Activated naive CD8-positive, alpha-beta T cell treated with anti-CD3 and anti-CD28 coated beads, Interleukin-2, amount 50 U/mL, for 24 hours (primary cell): Measurements from ENCODE around the gene MDM1.

Experiments
- ATAC-seq: fragments of 150-1000 bp; cut with Tn5 transposase; one replicate; pipeline ENCODE4 v1.10.0; 2021
- DNase-seq: peaks from one replicate; pipeline ENCODE4 v3.0.0; 2021
- H3K27ac Mint-ChIP-seq: one replicate; pipeline ENCODE4 v1.8.0; 2021; ENCODE audit warnings: mild to moderate bottlenecking, mixed read lengths
- H3K27me3 Mint-ChIP-seq: one replicate; pipeline ENCODE4 v1.8.0; 2021; ENCODE audit warnings: mixed read lengths
- H3K36me3 Mint-ChIP-seq: one replicate; pipeline ENCODE4 v1.8.0; 2021; ENCODE audit warnings: low read depth, mixed read lengths
- H3K4me1 Mint-ChIP-seq: one replicate; pipeline ENCODE4 v1.8.0; 2021; ENCODE audit warnings: mixed read lengths
- H3K4me3 Mint-ChIP-seq: one replicate; pipeline ENCODE4 v1.8.0; 2021; ENCODE audit warnings: mild to moderate bottlenecking, moderate library complexity, mixed read lengths
- H3K9me3 Mint-ChIP-seq: one replicate; pipeline ENCODE4 v1.8.0; 2021; ENCODE audit warnings: mixed read lengths

Gene MDM1

GRCh38 chr12:68285541-68285940 is 46.6 kb downstream of the MDM1 start:
- peaks cover 3% of the 10 kb centered on the region for H3K9me3 Mint-ChIP-seq
- H3K4me3 Mint-ChIP-seq = no peak overlapping the region
- DNase-seq (no peak), ATAC-seq (no peak)
- no peaks in the 10 kb centered on the region for H3K36me3 Mint-ChIP-seq
- no peak overlapping the region for H3K27ac Mint-ChIP-seq
- peaks cover 7% of the 10 kb centered on the region for H3K27me3 Mint-ChIP-seq
- peaks cover 51% of the 10 kb centered on the region for H3K4me1 Mint-ChIP-seq

GRCh38 chr12:68281322-68282077 is 50.7 kb downstream of the MDM1 start:
- no peak overlapping the region for H3K4me3 Mint-ChIP-seq
- H3K4me1 Mint-ChIP-seq = peaks cover 59% of the 10 kb centered on the region
- peak overlapping the region; percentile 55 for H3K27ac Mint-ChIP-seq
- H3K36me3 Mint-ChIP-seq = no peaks in the 10 kb centered on the region
- H3K27me3 Mint-ChIP-seq = peaks cover 7% of the 10 kb centered on the region
- ATAC-seq = peak; percentile 85
- no peaks in the 10 kb centered on the region for H3K9me3 Mint-ChIP-seq
- no peak for DNase-seq

GRCh38 chr12:68280240-68280639 is 51.9 kb downstream of the MDM1 start:
- Mint-ChIP-seq H3K36me3 (no peaks in the 10 kb centered on the region), H3K27me3 (peaks cover 4% of the 10 kb centered on the region), H3K4me1 (peaks cover 63% of the 10 kb centered on the region), H3K4me3 (no peak overlapping the region), H3K9me3 (no peaks in the 10 kb centered on the region), H3K27ac (no peak overlapping the region)
- DNase-seq = no peak
- no peak for ATAC-seq

- DNase-seq = no peak
- Mint-ChIP-seq H3K4me3 (no peak overlapping the region), H3K9me3 (no peaks in the 10 kb centered on the region), H3K27ac (no peak overlapping the region), H3K27me3 (peaks cover 4% of the 10 kb centered on the region), H3K36me3 (no peaks in the 10 kb centered on the region), H3K4me1 (peaks cover 63% of the 10 kb centered on the region)
- ATAC-seq = no peak
Observed at GRCh38 chr12:68279227-68280054, 52.7 kb downstream of the MDM1 start.

- peaks cover 44% of the 10 kb centered on the region for H3K4me1 Mint-ChIP-seq
- no peak for ATAC-seq
- H3K9me3 Mint-ChIP-seq = no peaks in the 10 kb centered on the region
- no peak overlapping the region for H3K27ac Mint-ChIP-seq
- H3K27me3 Mint-ChIP-seq = no peaks in the 10 kb centered on the region
- no peak for DNase-seq
- H3K36me3 Mint-ChIP-seq = no peaks in the 10 kb centered on the region
- no peak overlapping the region for H3K4me3 Mint-ChIP-seq
Observed at GRCh38 chr12:68276402-68276930, 55.7 kb downstream of the MDM1 start.

GRCh38 chr12:68272732-68273131 is 59.4 kb downstream of the MDM1 start:
- no peak overlapping the region for H3K27ac Mint-ChIP-seq
- H3K4me3 Mint-ChIP-seq = no peak overlapping the region
- H3K4me1 Mint-ChIP-seq = peaks cover 44% of the 10 kb centered on the region
- H3K27me3 Mint-ChIP-seq = peaks cover 9% of the 10 kb centered on the region
- H3K9me3 Mint-ChIP-seq = no peaks in the 10 kb centered on the region
- DNase-seq (no peak), ATAC-seq (no peak)
- H3K36me3 Mint-ChIP-seq = no peaks in the 10 kb centered on the region

GRCh38 chr12:68271346-68271745 is 60.8 kb downstream of the MDM1 start:
- peaks cover 47% of the 10 kb centered on the region for H3K4me1 Mint-ChIP-seq
- ATAC-seq = no peak
- no peaks in the 10 kb centered on the region for H3K9me3 Mint-ChIP-seq
- no peak for DNase-seq
- peaks cover 12% of the 10 kb centered on the region for H3K27me3 Mint-ChIP-seq
- H3K4me3 Mint-ChIP-seq = no peak overlapping the region
- no peaks in the 10 kb centered on the region for H3K36me3 Mint-ChIP-seq
- no peak overlapping the region for H3K27ac Mint-ChIP-seq

- DNase-seq (no peak), ATAC-seq (no peak)
- Mint-ChIP-seq H3K27me3 (peaks cover 14% of the 10 kb centered on the region), H3K9me3 (no peaks in the 10 kb centered on the region), H3K4me1 (peaks cover 47% of the 10 kb centered on the region), H3K27ac (no peak overlapping the region), H3K36me3 (peaks cover 2% of the 10 kb centered on the region), H3K4me3 (no peak overlapping the region)
Observed at GRCh38 chr12:68270358-68270757, 61.8 kb downstream of the MDM1 start.

GRCh38 chr12:68269779-68270178 is 62.4 kb downstream of the MDM1 start:
- H3K27me3 Mint-ChIP-seq = peaks cover 19% of the 10 kb centered on the region
- peak overlapping the region; percentile 33 for H3K27ac Mint-ChIP-seq
- peaks cover 2% of the 10 kb centered on the region for H3K36me3 Mint-ChIP-seq

GRCh38 chr12:68268967-68269366 is 63.2 kb downstream of the MDM1 start:
- H3K27ac Mint-ChIP-seq = no peak overlapping the region

More at GRCh38 chr12:68269779-68270178, 62.4 kb downstream of the MDM1 start:
- DNase-seq (no peak), ATAC-seq (peak; percentile 87)
- Mint-ChIP-seq H3K4me3 (no peak overlapping the region), H3K4me1 (peaks cover 51% of the 10 kb centered on the region), H3K9me3 (no peaks in the 10 kb centered on the region)

GRCh38 chr12:68267892-68268396 is 64.2 kb downstream of the MDM1 start:
- ATAC-seq = peak; percentile 69

More at GRCh38 chr12:68268967-68269366, 63.2 kb downstream of the MDM1 start:
- Mint-ChIP-seq H3K27me3 (peaks cover 25% of the 10 kb centered on the region), H3K4me3 (no peak overlapping the region), H3K4me1 (peaks cover 52% of the 10 kb centered on the region), H3K9me3 (no peaks in the 10 kb centered on the region), H3K36me3 (peaks cover 2% of the 10 kb centered on the region)
- ATAC-seq = no peak
- no peak for DNase-seq

GRCh38 chr12:68264857-68265256 is 67.3 kb downstream of the MDM1 start:
- H3K4me3 Mint-ChIP-seq = no peak overlapping the region
- peaks cover 25% of the 10 kb centered on the region for H3K27me3 Mint-ChIP-seq
- DNase-seq (no peak), ATAC-seq (no peak)
- no peaks in the 10 kb centered on the region for H3K9me3 Mint-ChIP-seq
- H3K27ac Mint-ChIP-seq = no peak overlapping the region
- peaks cover 2% of the 10 kb centered on the region for H3K36me3 Mint-ChIP-seq
- H3K4me1 Mint-ChIP-seq = peaks cover 66% of the 10 kb centered on the region

More at GRCh38 chr12:68267892-68268396, 64.2 kb downstream of the MDM1 start:
- Mint-ChIP-seq H3K4me3 (peak overlapping the region; percentile 7), H3K4me1 (peaks cover 52% of the 10 kb centered on the region), H3K27me3 (peaks cover 31% of the 10 kb centered on the region), H3K9me3 (no peaks in the 10 kb centered on the region), H3K36me3 (peaks cover 2% of the 10 kb centered on the region), H3K27ac (peak overlapping the region; percentile 76)
- DNase-seq = no peak

GRCh38 chr12:68264158-68264855 is 67.9 kb downstream of the MDM1 start:
- DNase-seq = no peak
- Mint-ChIP-seq H3K4me3 (no peak overlapping the region), H3K4me1 (peaks cover 66% of the 10 kb centered on the region), H3K9me3 (no peaks in the 10 kb centered on the region), H3K27ac (no peak overlapping the region), H3K36me3 (peaks cover 2% of the 10 kb centered on the region), H3K27me3 (peaks cover 24% of the 10 kb centered on the region)
- no peak for ATAC-seq

GRCh38 chr12:68263366-68263765 is 68.8 kb downstream of the MDM1 start:
- Mint-ChIP-seq H3K27ac (no peak overlapping the region), H3K36me3 (peaks cover 2% of the 10 kb centered on the region), H3K9me3 (no peaks in the 10 kb centered on the region), H3K27me3 (peaks cover 24% of the 10 kb centered on the region), H3K4me3 (no peak overlapping the region), H3K4me1 (peaks cover 63% of the 10 kb centered on the region)
- DNase-seq (no peak), ATAC-seq (no peak)
